Measurements from ENCODE around the gene AGBL4. TPM values are rescaled to one million over a fixed set of nuclear protein-coding genes. Genes with fewer than 3 reads are reported as not detected.
"Not testable (repeated sequence)": the region's sequence is repeated elsewhere in the genome, so short reads cannot be mapped to it uniquely, and the experiment has no call there.

AGBL4 gene
- polyA plus RNA-seq, 3 donors, result 0.05 TPM; not detected in 2

DNA sequence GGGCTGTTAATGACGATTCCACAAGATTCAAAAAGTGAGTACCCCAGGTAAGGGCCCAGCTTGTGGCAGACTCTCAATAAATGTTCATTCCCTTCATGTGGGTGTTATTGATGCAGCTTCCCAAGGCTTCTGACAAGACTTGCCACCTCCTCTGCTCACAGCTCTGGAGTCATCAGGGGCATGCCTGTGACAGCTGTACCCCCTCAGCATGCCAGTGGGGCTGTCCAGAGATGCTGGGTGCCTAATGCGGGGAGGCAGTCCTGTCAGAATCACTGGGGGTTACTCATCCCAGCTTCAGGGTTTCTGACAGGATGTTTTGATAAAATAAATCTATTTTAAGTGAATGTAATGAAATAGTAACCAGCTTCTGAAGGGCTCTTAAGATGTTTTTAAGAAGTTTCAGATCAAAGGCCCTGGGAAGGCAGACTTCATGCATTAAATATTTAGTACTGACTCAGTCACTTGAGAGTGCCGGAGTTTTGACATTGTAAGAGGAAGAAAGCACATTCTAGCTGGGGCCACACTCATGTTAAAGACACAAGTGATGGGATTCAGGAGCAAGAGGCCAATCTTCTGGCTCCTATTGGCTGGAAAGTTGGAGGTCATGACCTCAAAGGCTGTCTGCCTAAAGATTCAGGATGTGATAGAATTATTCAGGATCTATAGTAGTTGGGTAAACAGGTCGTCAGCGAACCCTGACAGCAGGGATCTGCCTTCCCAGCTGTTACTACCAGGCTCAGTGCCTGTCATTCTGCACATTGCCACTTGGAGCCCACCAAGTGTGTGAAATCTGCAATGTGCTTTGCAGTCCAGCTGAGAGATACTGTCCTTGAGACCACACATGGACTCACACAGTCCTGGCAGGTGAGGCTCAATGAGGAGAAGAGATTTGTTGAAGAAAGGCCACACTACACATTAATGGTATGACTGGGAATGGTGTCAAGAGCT, 1007.5 kb downstream of the AGBL4 start:
- H2AFZ ChIP-seq (ENCODE audit: insufficient read depth, low read depth, low read length, poor library complexity, severe bottlenecking), result no peak overlapping the region
- no peak overlapping the region for H3K4me3 ChIP-seq (replicated peaks in 1 of 3; ENCODE audit: low read depth in 2 of 3, low read length in 3 of 3)
- no peaks in the 10 kb centered on the region for H3K36me3 ChIP-seq (replicated peaks in 1 of 2; ENCODE audit: control insufficient read depth in 1 of 2, insufficient read depth in 2 of 2, low read length in 2 of 2)
- H3K4me1 ChIP-seq (ENCODE audit: control insufficient read depth in 1 of 2, insufficient read depth in 2 of 2, low read length in 2 of 2), result no peaks in the 10 kb centered on the region
- H3K79me2 ChIP-seq (ENCODE audit: insufficient read depth, low read length), result no peaks in the 10 kb centered on the region
- no peaks in the 10 kb centered on the region for H3K27me3 ChIP-seq (ENCODE audit: control insufficient read depth in 2 of 2, insufficient read depth in 2 of 2, low read length in 2 of 2)
- H3K9ac ChIP-seq (ENCODE audit: insufficient read depth, low read length, poor library complexity, severe bottlenecking), result no peak overlapping the region
- no peak overlapping the region for H3K4me2 ChIP-seq (replicated peaks; ENCODE audit: extremely low read depth, low read length, poor library complexity, severe bottlenecking)
- H3K27ac ChIP-seq (ENCODE audit: low read depth in 1 of 2, low read length in 2 of 2), result no peak overlapping the region
- H4K20me1 ChIP-seq (ENCODE audit: insufficient read depth, low read length), result no peaks in the 10 kb centered on the region
- Mint-ChIP-seq H3K4me1 (no peaks in the 10 kb centered on the region), H3K27me3 (ENCODE audit: low read depth in 3 of 3) (peaks cover 0 to 4% (median 0%) of the 10 kb centered on the region in 3 donors), H3K36me3 (no peaks in the 10 kb centered on the region), H3K27ac (no peak overlapping the region), H3K4me3 (no peak overlapping the region), H3K9me3 (peaks cover 0 to 7% (median 0%) of the 10 kb centered on the region in 7 donors)
- TF ChIP-seq, protein P1, sequence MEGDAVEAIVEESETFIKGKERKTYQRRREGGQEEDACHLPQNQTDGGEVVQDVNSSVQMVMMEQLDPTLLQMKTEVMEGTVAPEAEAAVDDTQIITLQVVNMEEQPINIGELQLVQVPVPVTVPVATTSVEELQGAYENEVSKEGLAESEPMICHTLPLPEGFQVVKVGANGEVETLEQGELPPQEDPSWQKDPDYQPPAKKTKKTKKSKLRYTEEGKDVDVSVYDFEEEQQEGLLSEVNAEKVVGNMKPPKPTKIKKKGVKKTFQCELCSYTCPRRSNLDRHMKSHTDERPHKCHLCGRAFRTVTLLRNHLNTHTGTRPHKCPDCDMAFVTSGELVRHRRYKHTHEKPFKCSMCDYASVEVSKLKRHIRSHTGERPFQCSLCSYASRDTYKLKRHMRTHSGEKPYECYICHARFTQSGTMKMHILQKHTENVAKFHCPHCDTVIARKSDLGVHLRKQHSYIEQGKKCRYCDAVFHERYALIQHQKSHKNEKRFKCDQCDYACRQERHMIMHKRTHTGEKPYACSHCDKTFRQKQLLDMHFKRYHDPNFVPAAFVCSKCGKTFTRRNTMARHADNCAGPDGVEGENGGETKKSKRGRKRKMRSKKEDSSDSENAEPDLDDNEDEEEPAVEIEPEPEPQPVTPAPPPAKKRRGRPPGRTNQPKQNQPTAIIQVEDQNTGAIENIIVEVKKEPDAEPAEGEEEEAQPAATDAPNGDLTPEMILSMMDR (IDR thresholded peaks at IDR 0.05), result no peak
- intact Hi-C loops (cut with micrococcal nuclease), result no loop called here
- H3K9me3 ChIP-seq (replicated peaks in 1 of 2; ENCODE audit: control insufficient read depth in 1 of 2, insufficient read depth in 1 of 2, low read length in 2 of 2), result peaks cover 0 to 3% of the 10 kb centered on the region in 2 donors
- DNase-seq, result no peak
- 70% methylated on average over 4 of the region's 5 CpGs for WGBS (ENCODE audit: insufficient coverage)

DNA sequence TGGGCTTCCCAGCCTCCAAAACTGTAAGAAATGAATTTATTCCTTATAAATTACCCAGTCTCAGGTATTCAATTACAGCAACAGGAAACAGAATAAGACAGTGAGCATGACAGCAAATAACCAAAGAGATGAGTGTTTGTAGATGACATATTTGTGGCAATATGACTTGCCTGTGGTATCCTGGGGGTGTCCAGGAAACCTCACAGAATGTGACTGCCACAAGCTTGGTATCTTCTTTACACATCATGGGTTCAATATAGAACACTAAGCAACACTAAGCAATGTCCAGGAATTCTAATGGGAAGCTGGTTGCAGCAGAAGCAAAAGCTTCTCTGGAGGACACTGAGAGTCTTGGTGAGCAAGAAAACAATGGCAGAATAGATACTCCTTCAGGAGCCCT, 1010.7 kb downstream of the AGBL4 start:
- Histone ChIP-seq H4K20me1 (ENCODE audit: insufficient read depth, low read length) (no peaks in the 10 kb centered on the region), H3K9me3 (replicated peaks in 1 of 2; ENCODE audit: control insufficient read depth in 1 of 2, insufficient read depth in 1 of 2, low read length in 2 of 2) (peaks cover 0 to 3% of the 10 kb centered on the region in 2 donors), H3K27ac (ENCODE audit: low read depth in 1 of 2, low read length in 2 of 2) (no peak overlapping the region), H3K79me2 (ENCODE audit: insufficient read depth, low read length) (no peaks in the 10 kb centered on the region), H3K36me3 (replicated peaks in 1 of 2; ENCODE audit: control insufficient read depth in 1 of 2, insufficient read depth in 2 of 2, low read length in 2 of 2) (no peaks in the 10 kb centered on the region), H3K27me3 (ENCODE audit: control insufficient read depth in 2 of 2, insufficient read depth in 2 of 2, low read length in 2 of 2) (no peaks in the 10 kb centered on the region), H3K4me3 (replicated peaks in 1 of 3; ENCODE audit: low read depth in 2 of 3, low read length in 3 of 3) (no peak overlapping the region), H3K4me1 (ENCODE audit: control insufficient read depth in 1 of 2, insufficient read depth in 2 of 2, low read length in 2 of 2) (no peaks in the 10 kb centered on the region), H3K9ac (ENCODE audit: insufficient read depth, low read length, poor library complexity, severe bottlenecking) (no peak overlapping the region), H3K4me2 (replicated peaks; ENCODE audit: extremely low read depth, low read length, poor library complexity, severe bottlenecking) (no peak overlapping the region), H2AFZ (ENCODE audit: insufficient read depth, low read depth, low read length, poor library complexity, severe bottlenecking) (no peak overlapping the region)
- H3K27ac Mint-ChIP-seq, result no peak overlapping the region
- no peaks in the 10 kb centered on the region for H3K4me1 Mint-ChIP-seq
- peaks cover 0 to 4% (median 0%) of the 10 kb centered on the region in 3 donors for H3K27me3 Mint-ChIP-seq (ENCODE audit: low read depth in 3 of 3)
- no peaks in the 10 kb centered on the region for H3K36me3 Mint-ChIP-seq
- DNase-seq, result no peak
- TF ChIP-seq, protein P1 (IDR thresholded peaks at IDR 0.05), result no peak
- H3K4me3 Mint-ChIP-seq, result no peak overlapping the region
- intact Hi-C loops (cut with micrococcal nuclease), result no loop called here
- H3K9me3 Mint-ChIP-seq, result peaks cover 0 to 7% (median 0%) of the 10 kb centered on the region in 7 donors

DNA sequence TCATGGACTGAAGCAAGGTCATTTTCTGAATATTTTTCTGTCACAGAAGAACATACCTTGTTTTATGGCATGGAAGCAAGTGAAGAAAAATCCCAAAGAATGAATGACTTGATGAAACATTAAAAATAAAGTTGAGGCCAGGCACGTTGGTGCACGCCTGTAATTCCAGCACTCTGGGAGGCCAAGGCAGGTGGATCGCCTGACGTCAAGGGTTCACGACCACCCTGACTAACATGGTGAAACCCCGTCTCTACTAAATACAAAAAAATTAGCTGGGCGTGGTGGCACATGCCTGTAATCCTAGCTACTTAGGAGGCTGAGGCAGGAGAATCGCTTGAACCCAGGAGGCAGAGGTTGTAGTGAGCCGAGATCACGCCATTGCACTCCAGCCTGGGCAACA, 1020.8 kb downstream of the AGBL4 start:
- H3K9me3 ChIP-seq (replicated peaks in 1 of 2; ENCODE audit: control insufficient read depth in 1 of 2, insufficient read depth in 1 of 2, low read length in 2 of 2); H3K27me3 ChIP-seq (ENCODE audit: control insufficient read depth in 2 of 2, insufficient read depth in 2 of 2, low read length in 2 of 2); H3K36me3 Mint-ChIP-seq; H3K4me3 Mint-ChIP-seq; H3K4me3 ChIP-seq (replicated peaks in 1 of 3; ENCODE audit: low read depth in 2 of 3, low read length in 3 of 3); H3K79me2 ChIP-seq (ENCODE audit: insufficient read depth, low read length); H2AFZ ChIP-seq (ENCODE audit: insufficient read depth, low read depth, low read length, poor library complexity, severe bottlenecking); DNase-seq; H3K4me2 ChIP-seq (replicated peaks; ENCODE audit: extremely low read depth, low read length, poor library complexity, severe bottlenecking); H3K4me1 ChIP-seq (ENCODE audit: control insufficient read depth in 1 of 2, insufficient read depth in 2 of 2, low read length in 2 of 2); H3K27ac ChIP-seq (ENCODE audit: low read depth in 1 of 2, low read length in 2 of 2); H3K36me3 ChIP-seq (replicated peaks in 1 of 2; ENCODE audit: control insufficient read depth in 1 of 2, insufficient read depth in 2 of 2, low read length in 2 of 2); H3K4me1 Mint-ChIP-seq; H3K27ac Mint-ChIP-seq; H4K20me1 ChIP-seq (ENCODE audit: insufficient read depth, low read length); H3K27me3 Mint-ChIP-seq (ENCODE audit: low read depth in 3 of 3); H3K9ac ChIP-seq (ENCODE audit: insufficient read depth, low read length, poor library complexity, severe bottlenecking); intact Hi-C loops (cut with micrococcal nuclease): not testable (repeated sequence)
- WGBS (ENCODE audit: insufficient coverage), result 94% methylated on average over 2 of the region's 10 CpGs
- H3K9me3 Mint-ChIP-seq, result peaks cover 2 to 13% (median 7%) of the 10 kb centered on the region in 7 donors
